ENCODE results near the gene PLCB4.

The PLCB4 gene

DNA sequence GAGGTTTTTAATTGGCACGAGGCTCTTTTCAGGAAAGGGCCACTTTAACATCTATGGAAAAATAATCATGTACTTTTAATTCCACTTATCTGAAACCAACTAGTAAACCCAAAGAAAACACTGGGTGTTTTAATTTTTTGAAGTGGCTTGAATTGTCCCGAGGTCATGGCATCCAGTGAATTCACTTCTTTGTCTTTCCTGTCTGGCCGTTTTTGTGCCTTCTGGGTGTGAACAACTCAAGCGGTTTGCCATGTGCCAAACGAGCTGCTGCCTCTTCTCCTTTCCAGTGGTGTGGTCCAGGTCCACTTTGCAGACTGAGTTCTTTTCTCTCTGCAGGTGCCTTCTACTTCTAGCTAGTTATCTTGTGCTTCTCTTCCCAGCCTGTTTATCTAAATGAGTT is 117.5 kb downstream of the PLCB4 start:
- no peak for DNase-seq (ENCODE audit: low spot score in 2 of 2)

DNA sequence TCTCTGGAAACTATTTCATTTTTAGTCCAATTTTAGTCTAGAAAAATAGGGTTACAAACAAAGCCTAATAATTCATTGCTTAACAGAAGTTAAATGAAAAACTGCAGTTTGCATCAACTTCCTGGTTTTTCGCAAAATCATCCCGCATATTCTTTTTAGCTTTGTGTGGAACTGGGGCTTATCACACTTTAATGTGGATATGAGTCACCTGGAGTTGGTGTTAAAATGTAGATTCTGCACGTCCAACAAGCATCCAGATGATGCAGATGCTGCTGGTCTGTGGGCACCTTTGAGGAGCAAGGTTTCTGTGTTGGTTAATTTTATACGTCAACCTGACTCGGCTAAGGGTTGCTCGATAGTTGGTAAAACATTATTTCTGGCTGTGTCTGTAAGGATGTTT is 126.1 kb downstream of the PLCB4 start:
- Mint-ChIP-seq H3K27ac (no peak overlapping the region), H3K9me3 (no peaks in the 10 kb centered on the region), H3K4me1 (no peaks in the 10 kb centered on the region), H3K4me3 (no peak overlapping the region), H3K36me3 (no peaks in the 10 kb centered on the region)
- DNase-seq (ENCODE audit: low spot score in 2 of 2) (no peak), ATAC-seq (no peak)

More for the DNA sequence above, 117.5 kb downstream of the PLCB4 start:
- ATAC-seq, result no peak
- Mint-ChIP-seq H3K9me3 (peaks cover 10% of the 10 kb centered on the region), H3K4me1 (no peaks in the 10 kb centered on the region), H3K27ac (no peak overlapping the region), H3K4me3 (no peak overlapping the region), H3K36me3 (no peaks in the 10 kb centered on the region)

DNA sequence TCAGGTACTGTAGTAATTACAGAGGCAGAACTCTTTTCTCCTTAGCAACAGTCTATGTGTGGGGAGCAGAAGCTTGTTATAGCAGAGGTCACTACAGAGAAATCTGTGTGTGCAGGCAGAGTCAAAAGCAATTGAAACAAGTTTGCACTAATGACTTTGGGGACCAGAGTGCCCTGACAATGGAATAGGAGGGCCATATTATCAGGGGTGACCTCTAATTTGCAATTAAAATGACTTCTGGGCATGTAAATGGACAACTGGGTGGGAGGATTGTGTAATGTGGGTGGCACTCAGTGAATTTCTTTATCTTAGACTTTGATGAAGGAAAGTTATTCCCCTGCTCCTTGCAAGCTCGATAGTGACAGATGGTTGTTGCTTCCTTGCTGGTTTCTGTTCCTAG is 127.2 kb downstream of the PLCB4 start:
- DNase-seq (ENCODE audit: low spot score in 2 of 2) (no peak), ATAC-seq (no peak)
- no peaks in the 10 kb centered on the region for H3K4me1 Mint-ChIP-seq
- H3K36me3 Mint-ChIP-seq, result no peaks in the 10 kb centered on the region
- no peak overlapping the region for H3K4me3 Mint-ChIP-seq
- peaks cover 4% of the 10 kb centered on the region for H3K9me3 Mint-ChIP-seq
- H3K27ac Mint-ChIP-seq, result no peak overlapping the region

DNA sequence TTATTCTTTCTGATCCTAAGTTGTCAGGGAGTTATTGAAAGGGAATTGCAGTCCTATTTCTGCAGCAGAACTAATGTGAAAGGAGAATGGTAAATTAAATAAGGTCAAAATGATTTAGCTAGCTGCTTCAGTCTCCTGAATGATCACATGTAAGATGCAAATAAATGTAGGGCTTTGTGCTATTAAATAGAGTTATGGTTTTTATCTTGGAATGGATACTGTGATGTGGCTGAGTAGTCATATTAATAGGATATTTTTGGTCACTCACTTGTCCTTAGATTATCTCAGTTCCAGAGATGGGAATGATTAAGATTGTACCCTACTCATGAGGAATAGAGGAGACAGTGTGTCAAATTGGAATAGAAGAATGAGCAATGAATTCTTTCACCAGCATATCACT is 129.6 kb downstream of the PLCB4 start:
- ATAC-seq, result no peak
- Mint-ChIP-seq H3K4me3 (no peak overlapping the region), H3K9me3 (peaks cover 4% of the 10 kb centered on the region), H3K27ac (no peak overlapping the region), H3K36me3 (no peaks in the 10 kb centered on the region), H3K4me1 (no peaks in the 10 kb centered on the region)
- DNase-seq (ENCODE audit: low spot score in 2 of 2), result no peak

DNA sequence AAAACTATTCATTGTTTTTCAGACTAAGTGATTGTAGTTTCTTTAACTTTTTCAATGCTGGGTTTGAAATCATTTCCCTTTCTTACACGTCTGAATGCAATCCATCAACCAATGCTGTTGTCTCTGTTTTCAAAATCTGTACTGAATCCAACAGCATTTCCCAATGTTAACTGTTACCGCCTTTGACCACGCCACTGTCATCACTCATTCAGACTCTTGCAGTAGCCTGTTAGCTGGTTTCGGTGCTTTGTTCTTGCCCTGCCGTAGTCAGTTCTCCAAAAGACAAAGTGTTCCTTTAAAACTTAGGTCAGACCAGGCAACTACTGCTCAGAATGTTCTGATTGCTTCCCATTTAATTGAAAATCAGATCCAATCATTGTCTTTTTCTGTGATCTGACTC is 131.3 kb downstream of the PLCB4 start:
- Mint-ChIP-seq H3K9me3 (peaks cover 4% of the 10 kb centered on the region), H3K36me3 (no peaks in the 10 kb centered on the region), H3K4me3 (no peak overlapping the region), H3K4me1 (no peaks in the 10 kb centered on the region), H3K27ac (no peak overlapping the region)
- ATAC-seq (no peak), DNase-seq (ENCODE audit: low spot score in 2 of 2) (no peak)

DNA sequence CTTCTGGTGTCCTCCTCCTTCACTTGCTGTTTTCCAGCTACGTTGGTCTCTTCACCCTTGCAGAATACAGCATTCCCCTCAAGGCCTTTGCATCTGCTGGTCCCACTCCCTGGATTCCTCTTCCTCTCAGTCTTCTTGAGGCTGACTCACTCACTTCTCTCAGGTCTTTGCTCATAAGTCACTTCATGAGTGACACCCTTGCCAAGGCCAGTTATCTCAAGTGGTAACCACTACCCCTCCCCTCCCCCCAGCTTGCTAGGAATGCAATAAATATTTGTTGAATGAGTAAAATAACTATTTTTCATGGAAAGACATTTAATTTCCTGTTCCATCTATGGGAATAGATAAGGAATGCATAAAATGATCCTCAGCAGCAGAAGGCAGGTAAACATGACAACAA is 131.7 kb downstream of the PLCB4 start:
- DNase-seq (ENCODE audit: low spot score in 2 of 2), result no peak
- Mint-ChIP-seq H3K9me3 (peaks cover 5% of the 10 kb centered on the region), H3K4me3 (no peak overlapping the region), H3K36me3 (no peaks in the 10 kb centered on the region), H3K27ac (no peak overlapping the region), H3K4me1 (no peaks in the 10 kb centered on the region)
- no peak for ATAC-seq

DNA sequence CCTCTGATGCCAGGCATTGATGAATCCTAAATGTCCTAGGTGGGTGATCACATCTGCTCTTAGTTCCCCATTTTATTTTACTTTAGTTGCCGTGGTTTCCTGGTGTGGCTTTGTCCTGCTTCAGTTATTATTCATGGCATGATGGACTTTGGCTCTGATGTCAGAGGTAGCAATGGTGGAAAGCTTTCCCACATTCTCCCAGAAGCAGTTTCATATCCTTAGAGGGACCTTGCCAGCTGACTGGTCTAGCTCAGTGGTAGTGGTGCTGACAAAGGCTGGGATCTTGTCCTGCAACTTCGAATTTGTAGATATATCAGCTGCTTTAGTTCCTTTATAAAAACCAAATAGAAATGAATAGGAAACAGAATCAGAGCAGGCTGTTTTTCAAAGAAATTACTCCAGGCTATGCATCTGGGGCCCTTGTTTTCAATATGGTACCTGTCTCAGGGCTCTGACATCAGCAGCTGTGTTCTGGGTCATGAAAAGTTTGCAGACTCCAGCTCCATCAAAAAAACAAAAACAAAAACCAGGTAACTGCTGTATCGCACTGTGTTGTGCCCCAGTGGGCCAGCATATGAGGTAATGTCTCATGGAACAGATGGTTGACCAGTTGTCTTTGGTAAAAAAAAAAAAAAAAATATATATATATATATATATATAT is 133.7 kb downstream of the PLCB4 start:
- Mint-ChIP-seq H3K4me1 (no peaks in the 10 kb centered on the region), H3K36me3 (no peaks in the 10 kb centered on the region), H3K27ac (no peak overlapping the region), H3K9me3 (peaks cover 7% of the 10 kb centered on the region), H3K4me3 (no peak overlapping the region)
- no peak for DNase-seq (ENCODE audit: low spot score in 2 of 2)
- no peak for ATAC-seq

DNA sequence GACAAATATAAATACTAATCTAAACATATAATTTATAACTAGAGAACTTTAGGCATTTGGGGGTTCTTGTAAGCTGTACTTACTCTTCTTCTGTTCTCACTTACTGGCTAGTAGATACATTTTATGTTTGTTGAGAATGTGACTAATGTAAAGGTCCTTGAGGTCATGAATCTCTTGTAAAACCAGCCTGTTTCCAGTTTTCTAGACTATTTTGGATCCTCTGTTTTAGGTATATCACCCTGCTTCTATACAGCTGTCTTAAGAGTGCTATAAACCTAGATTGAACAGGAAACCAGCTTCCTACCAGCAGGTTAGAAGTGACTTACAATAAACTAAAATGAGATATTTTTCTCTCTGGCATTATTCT is 134.2 kb downstream of the PLCB4 start:
- no peak overlapping the region for H3K4me3 Mint-ChIP-seq
- H3K27ac Mint-ChIP-seq, result no peak overlapping the region
- peaks cover 7% of the 10 kb centered on the region for H3K9me3 Mint-ChIP-seq
- no peak for DNase-seq (ENCODE audit: low spot score in 2 of 2)
- H3K4me1 Mint-ChIP-seq, result no peaks in the 10 kb centered on the region
- ATAC-seq, result no peak
- no peaks in the 10 kb centered on the region for H3K36me3 Mint-ChIP-seq

DNA sequence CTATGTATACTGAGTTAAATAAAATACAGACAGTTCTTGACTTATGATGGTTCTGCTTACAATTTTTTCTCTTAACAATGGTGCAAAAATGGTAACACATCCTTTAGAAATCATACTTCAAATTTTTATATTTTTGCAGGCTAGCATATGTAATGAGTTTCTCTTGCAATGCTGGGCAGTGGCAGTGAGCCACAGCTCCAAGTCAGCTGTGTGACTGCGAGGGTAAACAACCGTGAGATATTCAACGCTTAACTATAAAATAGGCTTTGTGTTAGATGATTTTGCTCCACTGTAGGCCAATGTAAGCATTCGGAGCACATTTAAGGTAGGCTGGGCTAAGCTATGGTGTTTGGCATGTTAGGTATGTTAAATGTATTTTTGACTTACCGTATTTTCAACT is 136.1 kb downstream of the PLCB4 start:
- no peak overlapping the region for H3K4me3 Mint-ChIP-seq
- DNase-seq (ENCODE audit: low spot score in 2 of 2), result no peak

DNA sequence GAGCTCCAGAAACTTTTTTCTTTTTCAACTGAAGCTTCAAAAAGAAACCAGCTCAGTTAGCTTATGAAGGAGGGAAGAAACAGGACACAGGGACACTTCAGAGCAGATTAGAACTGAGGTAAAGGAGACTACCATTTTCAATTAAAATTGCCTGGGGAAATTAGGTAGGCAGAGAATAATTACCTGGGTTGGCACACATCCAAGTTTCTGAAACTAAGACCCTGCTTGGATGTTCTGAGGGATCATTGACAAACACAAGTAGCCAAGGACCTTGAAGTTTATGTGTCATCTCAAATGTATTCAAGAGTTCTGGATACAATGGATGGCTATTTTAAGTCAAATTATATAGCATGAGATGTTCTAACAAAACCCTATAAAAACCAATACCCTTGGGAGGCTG is 137.6 kb downstream of the PLCB4 start:
- no peak for ATAC-seq
- Mint-ChIP-seq H3K4me3 (no peak overlapping the region), H3K36me3 (no peaks in the 10 kb centered on the region), H3K4me1 (no peaks in the 10 kb centered on the region), H3K27ac (no peak overlapping the region), H3K9me3 (peaks cover 3% of the 10 kb centered on the region)
- no peak for DNase-seq (ENCODE audit: low spot score in 2 of 2)

More for the DNA sequence above, 136.1 kb downstream of the PLCB4 start:
- H3K4me1 Mint-ChIP-seq, result no peaks in the 10 kb centered on the region
- no peak overlapping the region for H3K27ac Mint-ChIP-seq
- no peak for ATAC-seq
- H3K36me3 Mint-ChIP-seq, result no peaks in the 10 kb centered on the region
- peaks cover 7% of the 10 kb centered on the region for H3K9me3 Mint-ChIP-seq

DNA sequence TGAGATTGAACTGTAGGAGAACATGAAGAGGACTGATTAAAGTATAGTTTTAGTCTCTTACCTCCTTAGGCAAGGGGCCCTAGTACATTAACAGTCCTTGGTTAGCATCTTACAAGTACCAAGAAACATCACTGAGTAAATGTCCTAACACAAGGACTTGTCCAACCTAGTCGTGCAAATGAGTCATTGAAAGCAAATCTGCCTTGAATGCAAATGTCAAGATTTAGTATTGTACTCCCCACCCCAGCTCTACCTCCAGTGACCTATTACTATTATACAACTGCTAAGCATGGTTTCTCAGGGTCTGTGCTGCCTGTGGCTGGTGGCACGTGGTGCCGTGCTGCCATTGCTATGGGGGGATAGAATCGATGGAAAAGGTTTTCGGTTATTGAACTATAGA is 138.4 kb downstream of the PLCB4 start:
- Mint-ChIP-seq H3K4me1 (no peaks in the 10 kb centered on the region), H3K4me3 (no peak overlapping the region), H3K9me3 (peaks cover 3% of the 10 kb centered on the region), H3K36me3 (no peaks in the 10 kb centered on the region), H3K27ac (no peak overlapping the region)
- ATAC-seq, result no peak
- no peak for DNase-seq (ENCODE audit: low spot score in 2 of 2)

DNA sequence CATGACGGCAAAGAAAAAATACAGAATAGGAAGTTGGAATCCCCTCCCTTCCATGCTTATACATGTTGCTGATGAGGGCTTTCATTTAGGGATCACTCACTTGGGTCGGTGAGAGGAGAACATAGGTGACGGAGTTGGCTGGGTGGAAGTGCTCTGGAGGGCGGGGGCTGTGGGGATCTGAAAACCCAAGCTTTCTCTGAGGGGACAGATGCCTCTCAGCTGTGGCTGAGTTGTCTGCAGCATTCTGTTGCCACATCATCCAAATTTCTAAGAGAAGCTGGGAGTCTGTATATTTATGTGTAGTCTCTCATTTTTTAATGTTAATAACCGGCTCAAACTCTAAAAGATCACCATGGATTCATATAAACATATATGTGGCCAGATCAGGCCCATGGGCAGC is 141.5 kb downstream of the PLCB4 start:
- H3K4me3 Mint-ChIP-seq, result no peak overlapping the region
- no peak for ATAC-seq
- H3K4me1 Mint-ChIP-seq, result no peaks in the 10 kb centered on the region
- no peaks in the 10 kb centered on the region for H3K36me3 Mint-ChIP-seq
- H3K9me3 Mint-ChIP-seq, result peaks cover 3% of the 10 kb centered on the region
- DNase-seq (ENCODE audit: low spot score in 2 of 2), result no peak
- no peak overlapping the region for H3K27ac Mint-ChIP-seq

DNA sequence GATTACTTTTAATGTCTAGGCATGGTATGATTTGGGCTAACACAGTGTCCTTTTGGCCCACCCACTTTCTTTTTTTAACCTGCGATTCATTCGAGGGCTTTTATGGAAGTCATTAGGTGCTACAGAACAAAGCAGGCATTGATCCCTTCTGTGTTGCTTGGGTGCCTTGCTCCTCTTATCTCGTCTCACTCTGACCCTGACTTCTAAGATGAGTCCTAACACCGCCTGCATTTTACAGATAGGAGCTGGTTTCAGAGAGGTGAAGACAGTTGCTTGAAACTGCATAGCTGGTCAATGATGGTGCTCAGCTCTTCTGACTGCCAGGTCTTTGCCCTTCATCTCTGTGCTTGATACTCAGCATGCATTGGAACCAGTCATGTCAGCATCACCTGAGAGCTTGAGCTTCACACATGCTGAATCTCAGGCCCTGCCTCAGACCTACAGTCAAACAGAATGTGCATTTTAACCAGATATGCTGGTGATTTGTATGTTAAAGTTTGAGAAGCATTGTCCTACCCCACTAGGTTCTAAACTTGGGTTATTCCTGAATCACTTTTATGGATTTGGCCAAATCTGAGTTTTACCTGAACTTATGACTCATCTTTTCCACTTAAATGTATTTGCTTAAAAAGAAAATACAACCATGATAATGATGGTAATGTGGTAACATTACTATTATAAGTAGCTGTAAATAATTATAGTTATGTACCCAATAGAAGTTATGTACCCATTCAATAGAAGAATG is 142.3 kb downstream of the PLCB4 start:
- ATAC-seq (no peak), DNase-seq (ENCODE audit: low spot score in 2 of 2) (no peak)
- H3K4me1 Mint-ChIP-seq, result no peaks in the 10 kb centered on the region
- H3K27ac Mint-ChIP-seq, result no peak overlapping the region
- no peaks in the 10 kb centered on the region for H3K36me3 Mint-ChIP-seq
- H3K4me3 Mint-ChIP-seq, result no peak overlapping the region
- no peaks in the 10 kb centered on the region for H3K9me3 Mint-ChIP-seq

DNA sequence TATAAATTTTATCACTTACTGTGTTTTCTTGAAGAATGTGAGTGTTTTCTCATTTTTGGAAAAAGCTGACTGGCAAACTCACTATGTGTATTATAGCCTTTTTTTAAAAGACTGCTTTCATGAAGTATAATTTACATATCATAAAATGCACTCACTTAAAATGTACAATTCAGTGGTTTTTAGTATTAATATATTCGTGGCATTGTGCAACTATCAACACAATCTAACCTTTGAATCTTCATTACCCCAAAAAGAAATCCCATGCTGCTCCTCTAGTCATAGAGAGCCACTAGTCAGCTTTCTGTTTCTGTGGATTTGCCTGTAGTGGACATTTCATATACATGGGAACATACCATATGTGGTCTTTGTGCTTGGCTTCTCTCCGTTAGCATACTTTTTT is 143.8 kb downstream of the PLCB4 start:
- Mint-ChIP-seq H3K9me3 (peaks cover 4% of the 10 kb centered on the region), H3K4me1 (no peaks in the 10 kb centered on the region), H3K36me3 (no peaks in the 10 kb centered on the region), H3K4me3 (no peak overlapping the region), H3K27ac (no peak overlapping the region)
- DNase-seq (ENCODE audit: low spot score in 2 of 2) (no peak), ATAC-seq (no peak)

DNA sequence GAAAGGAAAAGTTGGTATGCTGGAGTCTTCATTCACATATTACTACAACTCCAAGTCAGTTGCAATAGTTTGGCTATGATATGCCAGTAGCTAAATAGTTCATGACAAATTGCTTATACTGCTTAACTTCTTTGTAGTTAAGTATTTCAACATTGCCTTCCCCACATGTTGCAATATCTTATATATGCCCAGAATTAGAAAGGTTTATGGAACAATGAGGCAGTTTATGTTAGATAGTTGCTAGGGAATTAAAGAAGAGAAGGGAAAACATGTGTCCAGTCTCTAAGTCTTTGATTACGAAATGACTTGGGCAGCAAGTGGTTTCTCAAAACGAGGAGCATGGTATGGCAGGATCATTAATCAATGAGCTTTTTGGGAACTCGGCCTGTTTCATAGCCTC is 145.8 kb downstream of the PLCB4 start:
- no peak for ATAC-seq
- H3K9me3 Mint-ChIP-seq, result peaks cover 4% of the 10 kb centered on the region
- H3K4me3 Mint-ChIP-seq, result no peak overlapping the region
- H3K4me1 Mint-ChIP-seq, result no peaks in the 10 kb centered on the region
- H3K27ac Mint-ChIP-seq, result no peak overlapping the region
- H3K36me3 Mint-ChIP-seq, result no peaks in the 10 kb centered on the region
- no peak for DNase-seq (ENCODE audit: low spot score in 2 of 2)

DNA sequence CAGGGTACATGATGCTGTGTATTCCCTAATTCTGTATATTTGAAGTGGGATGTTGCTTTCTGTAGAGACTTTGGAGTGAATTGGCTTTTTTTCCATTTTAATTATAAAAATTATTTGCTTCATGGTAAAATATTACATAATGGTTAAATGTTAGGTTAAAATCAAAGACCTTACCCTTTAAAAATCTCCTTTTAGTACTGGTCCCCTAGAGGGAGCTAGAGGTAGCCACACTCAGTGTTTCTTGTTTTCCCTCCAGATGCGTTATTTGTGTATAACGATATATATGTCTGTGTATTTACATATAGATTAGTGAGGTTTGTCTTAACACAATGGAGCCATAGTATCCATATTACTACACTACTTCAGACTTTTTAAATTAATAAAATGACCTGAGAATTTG is 146.7 kb downstream of the PLCB4 start:
- no peak overlapping the region for H3K27ac Mint-ChIP-seq
- no peak for DNase-seq (ENCODE audit: low spot score in 2 of 2)
- H3K4me3 Mint-ChIP-seq, result no peak overlapping the region
- peaks cover 4% of the 10 kb centered on the region for H3K9me3 Mint-ChIP-seq
- no peaks in the 10 kb centered on the region for H3K4me1 Mint-ChIP-seq
- no peaks in the 10 kb centered on the region for H3K36me3 Mint-ChIP-seq
- ATAC-seq, result no peak
